Measurements from ENCODE around the gene TIMP1. TPM values are rescaled to one million over a fixed set of nuclear protein-coding genes. Genes with fewer than 3 reads are reported as not detected.

Gene TIMP1
- polyA plus RNA-seq, 1 of the 3 experiments (the other 2 are of a cell fraction): 323 TPM

GRCh38 chrX:47556045-47556623, 26.1 kb upstream of the TIMP1 start (continued):
- TF ChIP-seq USF2 (IDR thresholded peaks at IDR 0.05; ENCODE audit: borderline replicate concordance, low read depth, low read length): no peak
- 0 out of 2 replicates have a peak, but pooled peaks have one; percentile 27 for TF ChIP-seq SIN3A (IDR thresholded peaks at IDR 0.05; ENCODE audit: borderline replicate concordance, low read depth, low read length)
- no peak for TF ChIP-seq REST (IDR thresholded peaks at IDR 0.05; ENCODE audit: low read depth, low read length)
- TF ChIP-seq GABPA (IDR thresholded peaks at IDR 0.05; ENCODE audit: low read depth): no peak
- TF ChIP-seq POLR2AphosphoS5 (IDR thresholded peaks at IDR 0.05; ENCODE audit: low read depth, low read length): peak; percentile 88
- TF ChIP-seq NRF1 (IDR thresholded peaks at IDR 0.05; ENCODE audit: low read depth, low read length): no peak
- no peak for TF ChIP-seq SMC3 (IDR thresholded peaks at IDR 0.05; ENCODE audit: low read depth, low read length)
- no peak for TF ChIP-seq RCOR1 (IDR thresholded peaks at IDR 0.05; ENCODE audit: low read length)
- no peak for TF ChIP-seq JUND (IDR thresholded peaks at IDR 0.05)
- TF ChIP-seq RAD21 (IDR thresholded peaks at IDR 0.05; ENCODE audit: low read length): no peak
- no peak for TF ChIP-seq CTCF (IDR thresholded peaks at IDR 0.05)
- TF ChIP-seq ELF1 (IDR thresholded peaks at IDR 0.05): peak; percentile 57; the same call in 1 of the 2 replicates
- no peak for TF ChIP-seq YY1 (IDR thresholded peaks at IDR 0.05; ENCODE audit: low read depth)
- no peak for TF ChIP-seq FOXJ3 (CRISPR knock-in tag; IDR thresholded peaks at IDR 0.05)
- no peak for TF ChIP-seq EZH2phosphoT487 (IDR thresholded peaks at IDR 0.05; ENCODE audit: borderline replicate concordance, low read depth)
- no peak for TF ChIP-seq EP300 (IDR thresholded peaks at IDR 0.05; ENCODE audit: borderline replicate concordance in 1 of 2, low read depth in 1 of 2, low read length in 1 of 2)
- peak; percentile 38; the same call in 1 of the 2 replicates for TF ChIP-seq MXI1 (IDR thresholded peaks at IDR 0.05; ENCODE audit: low read depth, low read length)
- TF ChIP-seq TAF1 (IDR thresholded peaks at IDR 0.05; ENCODE audit: borderline replicate concordance, low read depth, low read length): no peak; the same call in 1 of the 2 replicates
- TF ChIP-seq PBX3 (IDR thresholded peaks at IDR 0.05): peak; percentile 96
- no peak for TF ChIP-seq NFIC (IDR thresholded peaks at IDR 0.05; ENCODE audit: borderline replicate concordance)
- TF ChIP-seq RXRA (IDR thresholded peaks at IDR 0.05; ENCODE audit: borderline replicate concordance, low read depth): no peak
- no peak for TF ChIP-seq RFX5 (IDR thresholded peaks at IDR 0.05; ENCODE audit: low read length)
- TF ChIP-seq, protein P1, sequence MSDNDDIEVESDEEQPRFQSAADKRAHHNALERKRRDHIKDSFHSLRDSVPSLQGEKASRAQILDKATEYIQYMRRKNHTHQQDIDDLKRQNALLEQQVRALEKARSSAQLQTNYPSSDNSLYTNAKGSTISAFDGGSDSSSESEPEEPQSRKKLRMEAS (IDR thresholded peaks at IDR 0.05; ENCODE audit: low read depth): peak; percentile 61; the same call in 1 of the 2 replicates
- TF ChIP-seq FOSL2 (IDR thresholded peaks at IDR 0.05; ENCODE audit: borderline replicate concordance, low read depth): no peak
- TF ChIP-seq, protein P2, sequence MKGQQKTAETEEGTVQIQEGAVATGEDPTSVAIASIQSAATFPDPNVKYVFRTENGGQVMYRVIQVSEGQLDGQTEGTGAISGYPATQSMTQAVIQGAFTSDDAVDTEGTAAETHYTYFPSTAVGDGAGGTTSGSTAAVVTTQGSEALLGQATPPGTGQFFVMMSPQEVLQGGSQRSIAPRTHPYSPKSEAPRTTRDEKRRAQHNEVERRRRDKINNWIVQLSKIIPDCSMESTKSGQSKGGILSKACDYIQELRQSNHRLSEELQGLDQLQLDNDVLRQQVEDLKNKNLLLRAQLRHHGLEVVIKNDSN (IDR thresholded peaks at IDR 0.05; ENCODE audit: borderline replicate concordance, low read depth): no peak
